Panc1 (cell line): ENCODE measurements around the gene MAD1L1.

Experiments used
- POLR2AphosphoS5 ChIP-seq: IDR thresholded peaks from 2 replicates; pipeline ENCODE4 v1.6.1; 2012; ENCODE audit warnings: mild to moderate bottlenecking, low read depth, low read length, moderate library complexity
- SIN3A ChIP-seq: IDR thresholded peaks from 2 replicates; pipeline ENCODE4 v1.6.1; 2012; ENCODE audit warnings: low read depth, mild to moderate bottlenecking, low read length, moderate library complexity, borderline replicate concordance; ENCODE audit not compliant: insufficient read depth
- TCF7L2 ChIP-seq: IDR thresholded peaks from 2 replicates; pipeline ENCODE4 v1.6.1; 2011; ENCODE audit warnings: mild to moderate bottlenecking, low read depth, low read length, inconsistent platforms
- TF ChIP-seq, protein P1 (sequence below): fragments of 450-650 bp; IDR thresholded peaks from 2 replicates; pipeline ENCODE4 v1.5.1; 2017; ENCODE audit warnings: mild to moderate bottlenecking
- TF ChIP-seq, protein P2 (sequence below), 2 experiments: IDR thresholded peaks; 2 replicates each; pipeline ENCODE4 v1.6.1; 2011 to 2012; ENCODE audit warnings: low read depth in 2 of 2, control low read depth in 1 of 2, low read length in 1 of 2, mild to moderate bottlenecking in 1 of 2, moderate library complexity in 1 of 2; ENCODE audit not compliant: insufficient read depth in 1 of 2

DNA sequence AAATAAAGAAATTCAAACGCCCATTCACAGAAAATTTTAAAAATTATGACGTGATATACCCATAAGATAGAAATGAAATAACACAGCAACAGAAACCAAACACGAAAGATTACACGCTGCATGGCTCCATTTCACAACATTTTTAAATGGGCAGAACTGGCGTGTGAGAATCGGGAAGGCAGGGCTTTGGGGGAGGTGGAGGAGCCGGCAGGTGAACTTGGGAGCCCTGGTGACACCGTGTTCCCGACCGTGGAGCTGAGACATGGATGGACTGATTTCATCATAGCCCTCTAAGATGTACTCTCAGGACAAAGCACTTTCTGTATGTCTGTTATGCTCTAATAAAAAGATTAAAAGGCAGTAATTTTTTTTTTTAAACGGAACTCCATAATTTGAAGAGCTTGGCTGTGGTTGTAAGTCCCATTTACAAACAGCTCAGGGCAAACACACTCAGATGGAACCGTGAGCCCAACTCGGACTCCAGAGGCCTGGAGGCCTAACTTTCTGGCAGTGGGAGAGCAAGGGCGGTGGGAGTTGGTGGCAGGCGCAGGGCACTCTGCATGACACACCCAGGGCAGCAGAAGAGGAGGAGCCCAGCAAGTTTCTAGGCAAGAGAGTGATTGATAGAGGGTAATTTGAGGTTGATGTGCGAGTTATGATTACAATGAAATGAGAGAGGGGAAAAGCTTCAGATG, 203.4 kb downstream of the MAD1L1 start:
- TF ChIP-seq, protein P1, sequence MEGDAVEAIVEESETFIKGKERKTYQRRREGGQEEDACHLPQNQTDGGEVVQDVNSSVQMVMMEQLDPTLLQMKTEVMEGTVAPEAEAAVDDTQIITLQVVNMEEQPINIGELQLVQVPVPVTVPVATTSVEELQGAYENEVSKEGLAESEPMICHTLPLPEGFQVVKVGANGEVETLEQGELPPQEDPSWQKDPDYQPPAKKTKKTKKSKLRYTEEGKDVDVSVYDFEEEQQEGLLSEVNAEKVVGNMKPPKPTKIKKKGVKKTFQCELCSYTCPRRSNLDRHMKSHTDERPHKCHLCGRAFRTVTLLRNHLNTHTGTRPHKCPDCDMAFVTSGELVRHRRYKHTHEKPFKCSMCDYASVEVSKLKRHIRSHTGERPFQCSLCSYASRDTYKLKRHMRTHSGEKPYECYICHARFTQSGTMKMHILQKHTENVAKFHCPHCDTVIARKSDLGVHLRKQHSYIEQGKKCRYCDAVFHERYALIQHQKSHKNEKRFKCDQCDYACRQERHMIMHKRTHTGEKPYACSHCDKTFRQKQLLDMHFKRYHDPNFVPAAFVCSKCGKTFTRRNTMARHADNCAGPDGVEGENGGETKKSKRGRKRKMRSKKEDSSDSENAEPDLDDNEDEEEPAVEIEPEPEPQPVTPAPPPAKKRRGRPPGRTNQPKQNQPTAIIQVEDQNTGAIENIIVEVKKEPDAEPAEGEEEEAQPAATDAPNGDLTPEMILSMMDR, result no peak
- TF ChIP-seq SIN3A (no peak), POLR2AphosphoS5 (no peak), TCF7L2 (no peak)
- TF ChIP-seq, protein P2, sequence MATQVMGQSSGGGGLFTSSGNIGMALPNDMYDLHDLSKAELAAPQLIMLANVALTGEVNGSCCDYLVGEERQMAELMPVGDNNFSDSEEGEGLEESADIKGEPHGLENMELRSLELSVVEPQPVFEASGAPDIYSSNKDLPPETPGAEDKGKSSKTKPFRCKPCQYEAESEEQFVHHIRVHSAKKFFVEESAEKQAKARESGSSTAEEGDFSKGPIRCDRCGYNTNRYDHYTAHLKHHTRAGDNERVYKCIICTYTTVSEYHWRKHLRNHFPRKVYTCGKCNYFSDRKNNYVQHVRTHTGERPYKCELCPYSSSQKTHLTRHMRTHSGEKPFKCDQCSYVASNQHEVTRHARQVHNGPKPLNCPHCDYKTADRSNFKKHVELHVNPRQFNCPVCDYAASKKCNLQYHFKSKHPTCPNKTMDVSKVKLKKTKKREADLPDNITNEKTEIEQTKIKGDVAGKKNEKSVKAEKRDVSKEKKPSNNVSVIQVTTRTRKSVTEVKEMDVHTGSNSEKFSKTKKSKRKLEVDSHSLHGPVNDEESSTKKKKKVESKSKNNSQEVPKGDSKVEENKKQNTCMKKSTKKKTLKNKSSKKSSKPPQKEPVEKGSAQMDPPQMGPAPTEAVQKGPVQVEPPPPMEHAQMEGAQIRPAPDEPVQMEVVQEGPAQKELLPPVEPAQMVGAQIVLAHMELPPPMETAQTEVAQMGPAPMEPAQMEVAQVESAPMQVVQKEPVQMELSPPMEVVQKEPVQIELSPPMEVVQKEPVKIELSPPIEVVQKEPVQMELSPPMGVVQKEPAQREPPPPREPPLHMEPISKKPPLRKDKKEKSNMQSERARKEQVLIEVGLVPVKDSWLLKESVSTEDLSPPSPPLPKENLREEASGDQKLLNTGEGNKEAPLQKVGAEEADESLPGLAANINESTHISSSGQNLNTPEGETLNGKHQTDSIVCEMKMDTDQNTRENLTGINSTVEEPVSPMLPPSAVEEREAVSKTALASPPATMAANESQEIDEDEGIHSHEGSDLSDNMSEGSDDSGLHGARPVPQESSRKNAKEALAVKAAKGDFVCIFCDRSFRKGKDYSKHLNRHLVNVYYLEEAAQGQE (IDR thresholded peaks at IDR 0.05; ENCODE audit: insufficient read depth in 1 of 2, low read depth in 2 of 2, low read length in 1 of 2), result no peak
